ENCODE measurements around the gene FAM181B.

FAM181B gene
- total RNA-seq = 0 to 0.24 (median 0.02) reads per million in 18 experiments

DNA sequence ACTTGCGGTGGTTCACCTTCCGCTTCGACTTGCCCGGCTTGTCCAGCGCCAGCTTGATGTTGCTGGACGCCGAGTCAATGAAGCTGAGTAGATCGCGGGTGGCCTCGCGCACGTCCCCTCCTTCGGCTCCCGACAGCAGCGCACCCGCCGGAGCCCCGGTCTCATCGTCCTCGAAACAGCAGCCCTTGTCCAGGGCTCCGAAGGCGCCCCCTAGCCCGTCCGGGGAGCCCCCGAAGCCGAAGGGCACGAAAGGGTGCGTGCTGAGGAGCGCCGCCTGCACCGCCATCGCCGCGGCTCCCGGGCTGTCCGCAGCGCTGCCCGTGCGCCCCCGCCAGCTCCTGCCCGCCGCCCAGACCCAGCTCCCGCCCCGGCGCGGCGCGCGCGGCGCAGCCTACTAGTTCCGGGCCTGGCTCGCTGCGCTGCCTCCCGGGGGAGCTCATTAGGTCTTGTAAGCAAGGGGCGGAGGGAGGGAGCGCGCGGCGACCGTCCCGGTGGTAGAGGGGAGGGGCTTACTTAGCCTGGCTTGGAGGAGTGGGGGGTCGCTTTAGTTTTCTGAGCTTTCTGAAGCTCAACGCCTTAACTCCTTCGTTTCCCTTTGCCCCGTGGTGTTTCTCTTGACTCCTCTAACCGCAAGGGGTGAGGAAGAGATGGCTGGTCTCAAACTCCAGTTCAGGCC lies at the start of gene FAM181B:
TSS of gene FAM181B (minus strand) at position 421 of the 676 bp plus-strand sequence. CDS start at position 286, 135 bp downstream.
- DNase-seq = peak in 1 of 2 donors; percentile 11

DNA sequence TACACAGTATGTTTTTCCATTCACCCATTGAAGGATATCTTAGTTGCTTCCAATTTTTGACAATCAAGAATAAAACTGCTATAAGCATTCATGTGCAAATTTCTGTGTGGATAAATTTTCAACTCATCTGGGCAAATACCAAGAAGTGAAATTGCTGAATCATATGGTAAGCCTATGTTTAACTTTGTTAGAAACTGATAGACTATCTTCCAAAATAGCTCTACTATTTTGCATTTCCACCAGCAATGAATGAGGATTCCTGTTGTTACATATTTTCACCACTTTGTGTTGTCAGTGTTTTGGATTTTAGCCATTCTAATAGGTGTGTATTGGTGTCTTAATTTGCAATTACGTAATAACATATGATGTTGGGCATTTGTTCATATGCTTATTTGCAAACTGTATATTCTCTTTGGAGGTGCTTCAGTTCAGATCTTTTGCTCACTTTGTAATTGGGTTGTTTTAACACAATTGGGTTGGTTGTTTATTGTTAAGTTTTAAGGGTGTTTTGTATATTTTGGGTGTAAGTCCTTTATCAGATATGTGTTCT lies 49.2 kb upstream of the FAM181B start:
- DNase-seq = no peak

- DNase-seq = no peak
Measured at GRCh38 chr11:82778776-82779175, 45.1 kb upstream of the FAM181B start.

GRCh38 chr11:82776377-82776776 lies 42.7 kb upstream of the FAM181B start:
- no peak for DNase-seq

GRCh38 chr11:82775736-82776346 lies 42.2 kb upstream of the FAM181B start:
- DNase-seq = peak; percentile 44 to 49

- DNase-seq = no peak
Measured at GRCh38 chr11:82775218-82775617, 41.6 kb upstream of the FAM181B start.

- no peak for DNase-seq
Measured at GRCh38 chr11:82771781-82772180, 38.1 kb upstream of the FAM181B start.

GRCh38 chr11:82767123-82767522 lies 33.5 kb upstream of the FAM181B start:
- DNase-seq = no peak

GRCh38 chr11:82765466-82766034 lies 31.9 kb upstream of the FAM181B start:
- DNase-seq = no peak

DNA sequence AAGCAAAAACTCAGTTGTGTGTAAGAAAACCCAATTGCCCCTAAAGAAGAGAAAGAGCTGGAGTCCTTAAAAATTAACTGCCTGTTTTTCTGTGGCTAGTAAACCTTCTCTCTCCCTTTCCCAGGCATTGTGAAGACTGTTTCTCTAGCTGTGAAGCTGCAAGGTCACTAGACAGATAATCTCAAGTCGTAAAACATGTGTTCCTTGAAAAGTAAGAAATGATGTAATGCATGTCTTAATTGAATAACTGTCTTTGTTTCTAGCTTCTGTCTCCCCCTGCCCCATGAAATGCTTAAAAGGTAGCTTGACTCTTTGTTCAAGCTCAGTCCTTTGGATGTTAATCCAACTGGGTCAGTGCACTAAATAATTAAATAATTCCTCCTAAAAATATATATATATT lies 29.5 kb upstream of the FAM181B start:
- no peak for DNase-seq

DNA sequence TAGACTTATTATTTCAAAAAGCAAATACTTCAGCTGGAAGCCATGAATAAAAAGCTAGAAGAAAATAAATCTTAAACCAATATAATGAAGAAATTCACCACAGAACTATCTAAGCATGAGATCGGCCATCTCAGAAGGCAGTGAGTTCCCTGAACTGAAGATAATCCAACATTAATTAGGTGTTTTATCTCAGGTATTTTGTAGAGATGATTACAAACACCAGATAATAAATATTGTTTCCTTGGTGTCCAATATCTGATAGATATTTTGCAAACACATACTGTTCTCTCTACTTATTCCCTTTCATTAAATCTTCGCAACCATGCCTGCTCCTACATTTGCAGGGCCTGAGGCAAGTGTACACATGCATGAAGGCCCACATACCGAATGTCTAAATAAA lies 26.0 kb upstream of the FAM181B start:
- no peak for DNase-seq

DNA sequence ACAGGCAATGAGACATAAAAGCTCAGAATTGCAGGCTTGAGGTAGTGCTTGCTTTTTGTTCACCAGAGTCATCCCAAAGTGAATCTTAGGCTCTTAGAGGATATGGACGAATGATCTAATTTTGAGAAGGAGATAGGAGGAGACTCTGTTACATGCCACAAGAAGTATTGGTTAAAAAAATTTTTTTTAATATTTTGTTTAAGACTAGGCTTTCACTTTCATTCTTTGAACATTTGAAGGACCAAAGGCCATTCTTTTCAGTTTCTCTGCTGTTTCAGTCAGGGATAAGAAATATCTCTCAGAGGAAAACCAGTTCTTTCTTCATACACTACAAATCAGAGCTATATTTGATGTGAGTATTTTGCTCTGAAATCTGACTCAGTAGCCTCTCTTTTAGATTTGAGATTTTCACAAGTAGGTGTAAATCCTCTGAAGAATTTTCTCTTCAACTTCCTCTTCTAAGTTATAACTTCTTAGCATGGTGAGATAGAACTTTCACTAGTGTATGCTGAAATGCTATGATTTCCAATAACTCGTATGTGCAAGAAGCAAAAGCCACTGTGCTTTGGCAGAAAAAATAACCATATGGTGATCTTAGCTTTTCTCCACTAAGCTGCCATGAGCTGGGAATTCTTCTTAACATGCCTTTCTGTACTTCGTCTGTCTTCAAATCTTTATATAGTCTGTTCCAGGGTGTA lies 24.1 kb upstream of the FAM181B start:
- no peak for DNase-seq

GRCh38 chr11:82756765-82757639 lies 23.3 kb upstream of the FAM181B start:
- DNase-seq = no peak

DNA sequence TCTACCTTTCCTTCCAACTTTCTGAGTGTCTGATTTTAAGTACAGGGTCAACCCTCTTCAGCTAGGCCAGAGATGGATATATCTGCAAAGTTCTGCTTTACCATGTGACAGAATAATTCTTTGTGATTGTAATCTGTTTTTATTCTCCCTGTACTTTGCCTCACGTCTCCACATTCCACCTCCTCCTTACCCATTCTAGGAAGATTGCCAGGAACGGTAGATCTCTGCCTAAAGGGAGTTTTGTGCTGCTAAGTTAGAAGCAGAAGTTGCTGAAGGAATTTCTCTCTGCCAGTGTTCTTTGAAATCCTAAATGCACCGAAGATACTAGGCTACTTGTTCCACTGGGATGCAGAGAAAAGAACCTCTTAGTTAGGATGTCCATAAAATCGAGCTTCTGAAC lies 20.7 kb upstream of the FAM181B start:
- no peak for DNase-seq

- DNase-seq = no peak
Measured at GRCh38 chr11:82753921-82754320, 20.3 kb upstream of the FAM181B start.

GRCh38 chr11:82752801-82753200 lies 19.1 kb upstream of the FAM181B start:
- DNase-seq = no peak

GRCh38 chr11:82750643-82751139 lies 17.0 kb upstream of the FAM181B start:
- no peak for DNase-seq

DNA sequence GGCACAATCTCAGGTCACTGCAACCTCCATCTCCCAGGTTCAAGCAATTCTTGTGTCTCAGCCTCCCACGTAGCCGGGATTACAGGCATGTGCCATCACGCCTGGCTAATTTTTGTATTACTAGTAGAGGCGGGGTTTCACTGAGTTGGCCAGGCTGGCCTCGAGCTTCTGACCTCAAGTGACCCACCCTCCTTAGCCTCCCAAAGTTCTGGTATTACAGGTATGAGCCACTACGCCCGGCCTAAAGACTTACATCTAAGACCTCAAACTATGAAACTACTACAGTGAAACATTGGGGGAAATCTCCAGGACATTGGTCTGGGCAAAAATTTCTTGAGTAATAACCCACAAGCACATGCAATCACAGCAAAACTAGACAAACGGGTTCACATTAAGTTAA lies 13.8 kb upstream of the FAM181B start:
- no peak for DNase-seq

- no peak for DNase-seq
Measured at GRCh38 chr11:82738091-82738490, 4.4 kb upstream of the FAM181B start.

DNA sequence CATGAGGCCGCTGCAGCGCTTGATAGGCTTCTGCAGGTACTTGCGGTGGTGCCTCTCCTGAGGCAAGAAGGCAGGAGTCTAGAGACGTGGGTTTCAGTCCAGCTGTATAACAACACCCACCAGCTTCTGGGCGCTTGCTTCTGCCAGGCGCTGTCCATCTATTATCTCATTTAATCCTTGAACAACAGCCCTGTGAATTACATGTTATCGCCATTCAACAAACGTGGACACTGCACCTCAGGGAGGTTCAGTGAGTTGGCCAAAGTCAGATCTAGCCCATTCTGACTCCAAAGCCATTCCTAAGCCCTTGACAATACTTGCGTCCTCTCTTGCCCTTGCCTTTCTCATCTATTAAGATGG lies 436 bp upstream of the FAM181B start:
- DNase-seq = no peak

- DNase-seq = no peak
Measured at GRCh38 chr11:82732734-82733443, 775 bp downstream of the FAM181B start.
